ENCODE measurements around the gene AGBL1.

AGBL1 gene

GRCh38 chr15:86540840-86541467 lies 461.3 kb downstream of the AGBL1 start:
- DNase-seq, result no peak

DNA sequence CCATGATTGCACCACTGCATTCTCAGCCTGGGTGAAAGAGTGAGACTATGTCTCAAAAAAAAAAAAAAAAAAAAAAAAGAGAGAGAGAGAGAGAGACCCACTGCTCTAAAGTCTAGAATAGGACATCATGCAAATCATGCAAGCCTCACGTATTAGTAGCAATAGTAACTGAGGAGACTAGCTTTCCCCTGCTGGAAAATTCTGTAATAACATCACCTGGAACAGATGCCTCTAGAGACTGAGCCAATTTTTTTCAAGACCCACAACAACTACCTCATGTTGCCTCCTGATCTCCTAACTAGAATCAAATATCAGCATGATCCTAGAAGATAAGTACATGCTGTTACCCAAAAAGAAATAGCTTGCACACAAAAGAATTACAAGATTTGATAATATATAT lies 461.9 kb downstream of the AGBL1 start:
- peak; percentile 40 for DNase-seq

GRCh38 chr15:86550075-86550474 lies 470.4 kb downstream of the AGBL1 start:
- no peak for DNase-seq

GRCh38 chr15:86553108-86553507 lies 473.4 kb downstream of the AGBL1 start:
- no peak for DNase-seq

GRCh38 chr15:86555098-86555497 lies 475.4 kb downstream of the AGBL1 start:
- DNase-seq, result no peak

- DNase-seq, result no peak
Measured at GRCh38 chr15:86555939-86556338, 476.3 kb downstream of the AGBL1 start.

DNA sequence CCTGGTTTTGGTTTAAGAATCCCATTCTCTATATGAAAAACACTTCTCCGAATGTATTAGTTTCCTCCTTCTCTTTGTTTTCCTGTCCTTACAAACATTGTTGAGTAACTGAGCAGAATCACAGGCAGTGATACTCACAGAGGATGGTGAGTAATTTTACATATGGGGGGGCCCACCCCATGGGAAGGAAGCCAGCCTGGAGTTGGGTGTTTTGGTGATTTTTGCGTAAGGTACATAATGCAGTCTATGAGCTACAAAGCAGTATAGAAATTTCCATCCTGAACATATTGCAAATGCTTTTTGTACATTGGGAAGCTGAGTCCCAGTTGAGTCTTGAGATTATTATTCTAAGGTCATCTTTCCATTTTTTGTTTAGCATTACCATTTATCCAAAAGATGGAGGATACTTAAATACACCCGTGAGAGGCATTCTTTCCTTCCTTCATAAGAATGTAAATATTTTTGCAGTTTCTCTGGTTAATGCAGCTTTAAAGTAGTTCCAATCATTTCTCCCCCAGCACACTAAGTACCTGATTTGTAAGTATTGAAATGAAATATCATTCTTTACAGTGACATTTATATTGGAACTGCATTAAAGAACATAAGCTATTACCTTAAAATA lies 476.8 kb downstream of the AGBL1 start:
- DNase-seq, result no peak

DNA sequence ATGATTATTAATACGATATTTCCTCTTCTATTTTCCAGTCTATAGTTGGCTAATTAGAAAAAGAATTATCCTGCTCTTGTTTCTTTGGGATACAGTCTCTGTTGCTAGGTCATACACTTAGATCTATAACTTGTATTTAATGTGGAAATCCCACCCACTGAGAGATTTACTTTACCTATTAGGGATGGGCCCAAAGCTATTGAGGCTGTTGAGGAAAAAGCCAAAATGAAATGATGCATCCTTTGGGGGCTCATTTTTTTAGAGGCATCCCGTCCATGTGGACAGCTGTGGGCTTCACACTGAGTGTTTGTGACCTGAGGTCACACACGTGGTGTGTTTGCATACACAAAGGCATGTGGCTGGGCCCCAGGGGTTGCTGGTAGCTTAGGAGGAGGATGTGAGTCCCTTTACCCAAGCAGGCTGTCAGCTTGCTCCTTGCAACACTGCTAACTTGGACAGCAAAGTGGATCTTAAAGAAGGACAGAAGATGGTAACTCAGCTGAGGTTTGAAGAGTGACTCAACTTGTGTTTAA lies 477.4 kb downstream of the AGBL1 start:
- DNase-seq, result no peak

DNA sequence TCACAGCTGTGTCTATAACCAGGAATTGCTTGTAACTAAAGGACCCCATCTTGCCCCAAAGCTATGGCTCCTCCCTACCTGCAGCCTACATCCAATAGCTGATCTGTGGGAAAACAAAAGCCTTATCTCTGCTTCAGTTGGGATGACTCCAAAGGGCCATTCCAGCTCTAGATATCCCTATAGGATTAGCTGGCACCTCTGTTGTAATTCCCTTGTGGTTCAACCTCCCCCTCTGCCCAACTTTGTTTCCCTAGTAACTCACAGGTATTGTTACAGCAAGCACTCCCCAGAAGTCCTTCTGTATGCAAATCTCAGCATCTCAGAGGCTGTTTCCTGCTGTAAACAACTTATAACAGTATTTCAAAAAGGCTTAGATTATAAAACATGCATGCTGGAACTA lies 478.6 kb downstream of the AGBL1 start:
- no peak for DNase-seq

DNA sequence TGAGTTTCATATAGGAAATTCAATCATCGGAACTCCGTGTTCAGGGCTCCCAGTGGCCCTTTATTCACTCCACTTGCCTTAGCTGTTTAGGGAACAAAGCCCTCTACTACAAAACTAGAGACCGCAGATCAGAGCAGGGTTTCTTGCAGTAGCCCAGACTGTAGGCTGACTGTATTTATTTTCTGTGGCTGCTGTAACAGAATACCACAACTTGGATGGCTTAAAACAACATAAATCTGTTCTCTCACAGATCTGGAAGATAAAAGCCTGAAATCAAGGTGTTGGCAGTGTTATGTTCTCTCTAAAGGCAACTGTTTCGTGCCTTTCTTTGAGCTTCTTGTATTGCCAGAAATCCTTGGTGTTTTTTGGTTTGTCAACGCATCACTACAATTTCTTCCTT lies 479.0 kb downstream of the AGBL1 start:
- no peak for DNase-seq

- no peak for DNase-seq
Measured at GRCh38 chr15:86568378-86568777, 488.7 kb downstream of the AGBL1 start.

DNA sequence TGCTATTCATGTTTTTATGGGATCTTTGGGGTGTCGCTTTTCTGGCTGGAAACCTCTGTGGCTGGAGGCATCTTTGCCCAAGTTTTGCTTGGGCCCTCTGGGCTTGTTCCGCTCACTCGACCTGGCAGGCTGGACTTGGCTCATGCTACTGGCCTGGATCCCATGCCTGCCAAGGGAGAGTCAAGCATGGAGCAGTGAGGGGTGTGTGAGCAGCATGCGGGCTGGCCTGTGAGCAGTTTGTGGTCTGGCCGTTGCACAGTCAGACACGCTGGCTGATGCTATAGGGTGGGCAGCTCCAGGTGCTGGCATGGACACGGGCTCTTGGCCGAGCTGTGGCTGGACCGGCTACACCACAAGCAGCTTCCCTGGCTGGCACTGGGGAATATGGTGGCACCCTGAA lies 491.1 kb downstream of the AGBL1 start:
- DNase-seq, result no peak

DNA sequence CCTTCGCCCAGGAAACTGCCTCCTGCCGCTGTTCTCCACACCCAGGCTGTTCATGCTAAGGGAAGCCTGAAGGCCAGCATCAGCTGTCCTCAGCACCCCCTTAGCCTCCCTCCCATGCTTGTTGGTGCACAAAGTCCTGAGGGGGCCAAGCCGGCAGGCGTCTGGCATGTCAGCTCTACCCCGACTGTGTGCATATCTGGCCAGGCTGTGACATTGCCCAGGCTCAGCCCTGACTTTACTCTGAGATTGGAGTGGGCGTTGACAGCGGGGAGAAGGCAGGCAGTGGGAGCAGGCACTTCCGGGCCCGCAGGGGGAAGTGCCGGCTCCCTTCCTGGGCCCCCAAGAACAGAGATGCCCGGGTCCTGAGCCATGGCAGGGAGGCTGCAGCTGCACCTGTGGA lies 492.2 kb downstream of the AGBL1 start:
- no peak for DNase-seq

- DNase-seq, result no peak
Measured at GRCh38 chr15:86572368-86572841, 492.7 kb downstream of the AGBL1 start.

DNA sequence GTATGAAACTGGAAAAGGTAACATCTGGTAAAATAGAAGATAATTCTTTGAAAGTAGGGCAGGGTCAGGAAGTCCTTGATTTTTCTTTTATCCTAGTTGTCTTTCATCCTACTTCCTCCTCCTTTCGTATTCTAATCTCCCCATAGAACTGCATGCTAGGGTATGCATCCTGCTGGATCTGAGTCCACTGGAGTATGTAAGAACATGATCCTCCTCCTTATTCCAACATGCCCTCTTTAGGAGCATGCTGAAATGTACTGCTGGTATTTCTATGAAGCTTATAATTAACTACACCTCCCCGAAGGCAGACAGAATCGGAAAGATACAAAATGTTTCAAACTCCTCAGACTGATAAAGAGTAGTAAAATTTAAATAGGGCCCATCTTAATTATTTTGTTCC lies 493.8 kb downstream of the AGBL1 start:
- no peak for DNase-seq

- no peak for DNase-seq
Measured at GRCh38 chr15:86588413-86588812, 508.7 kb downstream of the AGBL1 start.

DNA sequence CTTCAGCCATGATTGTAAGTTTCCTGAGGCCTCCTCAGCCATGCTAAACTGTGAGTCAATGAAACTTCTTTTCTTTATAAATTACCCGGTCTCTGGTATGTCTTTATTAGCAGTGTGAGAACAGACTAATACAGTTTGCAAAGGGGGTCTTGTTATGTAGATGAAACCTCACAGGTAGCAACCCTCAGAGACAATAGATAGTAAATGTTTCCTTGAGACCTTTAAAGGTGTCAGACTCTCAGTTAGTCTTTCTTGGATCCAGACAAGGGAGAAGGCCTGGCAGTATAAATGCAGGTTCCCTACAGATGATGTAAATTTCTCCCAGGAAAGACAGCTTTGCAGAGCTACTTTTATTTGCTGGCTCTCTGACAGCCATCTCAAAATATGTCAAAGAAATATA lies 510.8 kb downstream of the AGBL1 start:
- DNase-seq, result no peak

DNA sequence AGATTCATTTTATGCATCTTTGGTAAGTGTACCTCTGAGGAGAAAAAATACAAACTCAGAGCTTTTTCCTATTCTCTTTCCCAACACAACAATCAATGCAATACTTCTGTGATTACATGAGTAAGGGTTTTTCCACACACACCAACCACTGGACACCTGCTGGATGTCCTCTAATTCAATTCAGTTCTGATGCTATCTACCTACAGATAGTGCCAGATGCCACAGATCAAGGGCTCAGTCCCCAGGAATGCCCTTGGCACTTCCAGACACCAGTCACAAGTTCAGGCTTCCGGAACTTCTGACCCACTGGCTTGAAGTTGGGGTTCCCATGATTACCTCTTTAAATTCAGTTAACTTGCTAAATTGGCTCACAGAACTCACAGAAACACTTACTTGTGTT lies 511.5 kb downstream of the AGBL1 start:
- no peak for DNase-seq

GRCh38 chr15:86591994-86592735 lies 512.5 kb downstream of the AGBL1 start:
- no peak for DNase-seq

GRCh38 chr15:86595741-86596140 lies 516.1 kb downstream of the AGBL1 start:
- no peak for DNase-seq

GRCh38 chr15:86603466-86603865 lies 523.8 kb downstream of the AGBL1 start:
- no peak for DNase-seq

GRCh38 chr15:86608461-86609205 lies 529.0 kb downstream of the AGBL1 start:
- DNase-seq, result peak; percentile 22

DNA sequence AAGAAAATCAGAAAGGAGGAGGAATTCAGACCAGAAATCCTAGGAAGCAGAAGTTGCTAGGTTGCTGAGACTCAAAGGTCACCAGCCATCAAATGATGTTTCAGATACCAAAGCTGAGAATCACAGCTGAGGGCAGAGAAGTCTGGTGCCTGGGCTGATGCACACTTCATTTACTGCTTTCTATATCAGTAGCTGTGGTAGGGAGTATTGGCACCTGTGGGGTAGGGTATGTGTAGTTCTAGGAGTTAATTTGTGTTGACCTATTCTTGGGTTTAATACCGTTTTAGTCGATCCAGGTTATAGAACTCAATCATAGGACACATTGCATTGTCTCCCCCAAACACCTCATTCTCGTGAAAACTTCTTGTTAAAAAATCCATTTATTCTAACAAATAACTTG lies 529.6 kb downstream of the AGBL1 start:
- DNase-seq, result no peak
